A673 (cell line): ENCODE data around the gene ARHGAP6. TPM values are rescaled to one million over a fixed set of nuclear protein-coding genes. Genes with fewer than 3 reads are reported as not detected.

Experiments
- BruUV-seq: library from RNA; stranded (reverse); fragments of 400-500 nt; replicated peaks from 2 replicates; lab custom pipeline; 2021; lab: Mats Ljungman, UMichigan
- CTCF ChIA-PET: fragments of 300-600 bp; sonication (Branson Sonifier 250); formaldehyde crosslinking; loops from one replicate; lab custom pipeline; 2022; ENCODE audit warnings: antibody characterized with exemption; lab: Charles Lee
- POLR2A ChIA-PET: fragments of 300-600 bp; sonication (Branson Sonifier 250); formaldehyde crosslinking; loops from one replicate; lab custom pipeline; 2022; ENCODE audit warnings: antibody characterized with exemption; ENCODE audit not compliant: low non-redundant PET; lab: Charles Lee
- DNase-seq: peaks from one replicate; pipeline ENCODE4 v3.0.0-alpha.2; 2015; ENCODE audit warnings: low spot score
- H3K27ac ChIP-seq: fragments of 200-600 bp; sonication (generic); 2 replicates; pipeline ENCODE4 v1.5.1; 2016; ENCODE audit warnings: mixed run types, low read depth, mild to moderate bottlenecking, mixed read lengths, antibody characterized with exemption, low read length; ENCODE audit not compliant: poor library complexity, severe bottlenecking
- H3K27me3 ChIP-seq: fragments of 200-600 bp; sonication (generic); replicated peaks from 2 replicates; pipeline ENCODE4 v1.6.1; 2017; ENCODE audit warnings: mixed run types, low read depth, mild to moderate bottlenecking, mixed read lengths, antibody characterized with exemption, low read length; ENCODE audit not compliant: insufficient read depth, poor library complexity
- H3K36me3 ChIP-seq: fragments of 200-600 bp; sonication (generic); 2 replicates; pipeline ENCODE4 v1.6.1; 2016; ENCODE audit warnings: mixed run types, mild to moderate bottlenecking, mixed read lengths, antibody characterized with exemption, low read length; ENCODE audit not compliant: insufficient read depth, poor library complexity, severe bottlenecking
- H3K4me1 ChIP-seq: fragments of 200-600 bp; sonication (generic); 2 replicates; pipeline ENCODE4 v1.6.1; 2017; ENCODE audit warnings: mixed run types, mild to moderate bottlenecking, mixed read lengths, antibody characterized with exemption, low read length; ENCODE audit not compliant: insufficient read depth, poor library complexity, severe bottlenecking
- H3K4me3 ChIP-seq: fragments of 200-600 bp; sonication (generic); 2 replicates; pipeline ENCODE4 v1.5.1; 2016; ENCODE audit warnings: low read depth, mixed run types, mild to moderate bottlenecking, mixed read lengths, low read length; ENCODE audit not compliant: poor library complexity, severe bottlenecking
- H3K9me3 ChIP-seq: fragments of 200-600 bp; sonication (generic); 2 replicates; pipeline ENCODE4 v1.6.1; 2016; ENCODE audit warnings: mixed run types, low read depth, mild to moderate bottlenecking, mixed read lengths, antibody characterized with exemption, low read length; ENCODE audit not compliant: poor library complexity, severe bottlenecking
- EZH2 ChIP-seq: fragments of 200-600 bp; sonication (generic); IDR thresholded peaks from 2 replicates; pipeline ENCODE4 v1.6.1; 2017; ENCODE audit warnings: borderline replicate concordance, low read depth, mild to moderate bottlenecking, mixed read lengths, antibody characterized with exemption, low read length; ENCODE audit not compliant: poor library complexity, severe bottlenecking
- intact Hi-C: fragments of 100-400 bp; cut with micrococcal nuclease; formaldehyde crosslinking; loops from one replicate; pipeline ENCODE4 v1.10.0; 2022; ENCODE audit not compliant: unreplicated experiment
- total RNA-seq: library from RNA; stranded (reverse); gene quantifications from 2 replicates; pipeline ENCODE4 v1.2.3, GENCODE V29; 2021
- TF ChIP-seq, protein P1 (sequence below): fragments of 300-800, 200-600 bp; sonication (generic); conservative IDR thresholded peaks from 2 replicates; pipeline ENCODE4 v1.5.1; 2017; ENCODE audit warnings: low read depth, mild to moderate bottlenecking, antibody characterized with exemption, low read length, moderate library complexity, mixed read lengths

ARHGAP6 gene
- total RNA-seq, 1 experiment from 2014 or later, result not detected

DNA sequence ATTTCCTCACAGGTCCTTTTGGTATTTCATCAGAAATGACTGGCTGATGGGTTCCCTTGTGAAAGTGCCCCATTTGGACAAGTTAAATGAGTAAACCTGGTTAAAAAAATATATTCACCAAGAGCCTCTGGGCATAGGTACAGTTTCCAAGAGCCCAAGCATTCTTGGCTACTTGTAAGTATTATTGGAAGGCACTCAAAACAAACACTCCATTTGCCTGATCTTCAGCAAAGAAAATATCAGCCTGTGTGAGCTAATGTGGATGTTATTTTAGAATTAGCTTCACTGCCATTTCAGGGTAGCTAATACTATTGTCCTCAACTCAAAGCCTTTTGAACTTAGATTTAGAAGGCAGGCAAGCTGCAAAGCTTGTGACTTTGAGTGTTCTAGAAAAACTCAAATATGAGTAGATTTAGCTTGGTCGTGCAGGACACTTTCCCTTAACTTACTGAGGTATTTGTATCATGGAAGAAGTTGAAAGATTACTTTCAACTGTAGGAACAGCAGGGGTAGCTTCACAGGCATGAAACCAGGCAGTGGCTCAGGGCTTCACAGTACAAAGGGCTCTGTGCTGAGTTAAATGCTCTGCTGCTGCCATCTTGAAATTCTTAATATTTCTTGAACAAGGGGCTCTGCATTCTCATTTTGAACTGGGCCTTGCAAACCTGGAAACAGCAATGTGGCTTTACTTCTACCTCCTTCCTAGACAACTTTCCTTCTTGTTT lies 195.3 kb downstream of the ARHGAP6 start:
- DNase-seq, result no peak
- no peak overlapping the region for H3K27ac ChIP-seq
- intact Hi-C loops, result no loop called here
- no peaks in the 10 kb centered on the region for H3K36me3 ChIP-seq
- no peak for TF ChIP-seq EZH2
- TF ChIP-seq, protein P1, sequence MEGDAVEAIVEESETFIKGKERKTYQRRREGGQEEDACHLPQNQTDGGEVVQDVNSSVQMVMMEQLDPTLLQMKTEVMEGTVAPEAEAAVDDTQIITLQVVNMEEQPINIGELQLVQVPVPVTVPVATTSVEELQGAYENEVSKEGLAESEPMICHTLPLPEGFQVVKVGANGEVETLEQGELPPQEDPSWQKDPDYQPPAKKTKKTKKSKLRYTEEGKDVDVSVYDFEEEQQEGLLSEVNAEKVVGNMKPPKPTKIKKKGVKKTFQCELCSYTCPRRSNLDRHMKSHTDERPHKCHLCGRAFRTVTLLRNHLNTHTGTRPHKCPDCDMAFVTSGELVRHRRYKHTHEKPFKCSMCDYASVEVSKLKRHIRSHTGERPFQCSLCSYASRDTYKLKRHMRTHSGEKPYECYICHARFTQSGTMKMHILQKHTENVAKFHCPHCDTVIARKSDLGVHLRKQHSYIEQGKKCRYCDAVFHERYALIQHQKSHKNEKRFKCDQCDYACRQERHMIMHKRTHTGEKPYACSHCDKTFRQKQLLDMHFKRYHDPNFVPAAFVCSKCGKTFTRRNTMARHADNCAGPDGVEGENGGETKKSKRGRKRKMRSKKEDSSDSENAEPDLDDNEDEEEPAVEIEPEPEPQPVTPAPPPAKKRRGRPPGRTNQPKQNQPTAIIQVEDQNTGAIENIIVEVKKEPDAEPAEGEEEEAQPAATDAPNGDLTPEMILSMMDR, result no peak
- no peaks in the 10 kb centered on the region for H3K4me1 ChIP-seq
- POLR2A ChIA-PET, result no interaction called here
- CTCF ChIA-PET, result no interaction called here
- H3K9me3 ChIP-seq, result no peaks in the 10 kb centered on the region
- H3K27me3 ChIP-seq, result no peaks in the 10 kb centered on the region
- no TSS peak for BruUV-seq
- no peak overlapping the region for H3K4me3 ChIP-seq

- H3K9me3 ChIP-seq, result no peaks in the 10 kb centered on the region
- TF ChIP-seq, protein P1, result no peak
- no peak for TF ChIP-seq EZH2
- H3K4me3 ChIP-seq, result no peak overlapping the region
- no TSS peak for BruUV-seq
- H3K36me3 ChIP-seq, result no peaks in the 10 kb centered on the region
- H3K27me3 ChIP-seq, result no peaks in the 10 kb centered on the region
- intact Hi-C loops, result no loop called here
- ChIA-PET CTCF (no interaction called here), POLR2A (no interaction called here)
- no peak overlapping the region for H3K27ac ChIP-seq
- H3K4me1 ChIP-seq, result no peaks in the 10 kb centered on the region
- DNase-seq, result no peak
These were observed 199.9 kb downstream of the ARHGAP6 start for GRCh38 chrX:11465648-11466411.

DNA sequence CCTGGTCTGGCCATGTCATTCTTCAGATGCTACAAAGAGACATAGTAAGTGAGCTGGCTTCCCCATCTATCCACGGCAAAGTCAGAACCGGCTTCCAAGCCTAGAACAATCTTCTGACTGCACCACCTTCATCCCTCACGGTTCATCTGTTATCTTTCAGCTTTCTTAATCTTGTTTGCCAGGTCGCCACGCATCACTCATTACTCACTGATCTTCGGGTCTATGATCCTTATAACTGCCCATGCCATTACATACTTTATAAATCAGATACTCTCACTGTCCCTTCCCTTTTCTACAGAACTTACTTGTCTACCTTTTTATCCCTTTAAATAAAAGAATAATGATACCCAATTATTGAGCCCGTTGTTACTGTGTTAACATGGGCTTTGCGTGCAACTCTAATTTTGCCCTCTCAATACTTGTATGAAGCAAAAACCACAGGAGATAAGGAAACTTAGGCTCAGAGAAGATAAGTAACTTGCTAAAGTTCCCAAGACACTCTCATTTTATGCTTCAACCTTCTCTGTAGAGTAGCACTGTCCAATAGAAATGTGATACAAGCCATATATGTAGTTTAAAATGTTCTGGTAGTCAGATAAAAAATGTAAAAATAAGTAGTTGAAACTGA lies 200.8 kb downstream of the ARHGAP6 start:
- no TSS peak for BruUV-seq
- ChIA-PET POLR2A (no interaction called here), CTCF (no interaction called here)
- no peak for DNase-seq
- no peak overlapping the region for H3K4me3 ChIP-seq
- TF ChIP-seq, protein P1, result no peak
- TF ChIP-seq EZH2, result no peak
- no peaks in the 10 kb centered on the region for H3K27me3 ChIP-seq
- H3K27ac ChIP-seq, result no peak overlapping the region
- no peaks in the 10 kb centered on the region for H3K36me3 ChIP-seq
- no peaks in the 10 kb centered on the region for H3K9me3 ChIP-seq
- intact Hi-C loops, result no loop called here
- no peaks in the 10 kb centered on the region for H3K4me1 ChIP-seq
